GM18867 (cell line): ENCODE data around the gene SAMD14.
A peak's percentile ranks its signal among the peaks of the same experiment; 100 is the strongest.

Source experiments
- ATAC-seq: cut with Tn5 transposase; IDR thresholded peaks from one replicate; pipeline ENCODE4 v1.9.1; 2021; ENCODE audit warnings: mild to moderate bottlenecking, moderate library complexity; ENCODE audit not compliant: unreplicated experiment

Gene SAMD14

DNA sequence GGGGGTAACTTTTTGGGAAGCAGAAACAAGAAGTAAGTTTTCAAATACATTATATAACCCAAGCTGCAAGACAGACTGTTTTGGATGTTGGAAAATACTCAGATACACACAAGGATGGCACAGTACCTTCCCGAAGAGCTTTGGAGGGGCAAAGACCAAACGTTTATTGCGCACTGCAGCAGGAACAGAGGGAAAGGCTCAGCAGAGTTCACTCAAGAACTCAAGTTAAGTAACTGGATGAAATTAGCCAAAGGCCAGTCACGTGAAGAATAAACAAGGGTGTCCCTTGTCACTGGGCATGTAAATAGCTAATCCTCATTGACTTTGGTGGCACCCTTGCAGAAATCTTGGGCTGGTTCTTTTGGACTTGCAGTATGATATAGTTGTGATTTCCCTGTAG lies 32.0 kb downstream of the SAMD14 start:
- no peak for ATAC-seq

DNA sequence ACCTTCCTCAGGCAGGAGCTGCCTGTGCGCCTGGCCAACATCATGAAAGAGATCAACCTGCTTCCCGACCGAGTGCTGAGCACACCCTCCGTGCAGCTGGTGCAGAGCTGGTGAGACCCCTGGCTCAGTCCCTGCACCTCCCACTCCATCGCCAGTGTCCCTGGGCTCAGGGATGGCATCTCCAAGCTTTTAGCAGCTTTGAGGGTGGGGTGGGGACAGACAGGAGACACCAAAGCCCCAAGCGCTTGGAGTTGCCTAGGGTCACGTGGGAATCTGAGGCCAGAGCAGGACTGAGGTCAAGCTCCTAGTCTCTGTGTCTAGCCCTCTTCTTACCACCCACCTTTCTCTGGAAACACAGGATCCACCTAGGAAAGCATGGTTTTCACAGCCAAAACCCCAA lies 32.5 kb downstream of the SAMD14 start:
- no peak for ATAC-seq

GRCh38 chr17:50096758-50097157 lies 33.2 kb downstream of the SAMD14 start:
- ATAC-seq, result no peak

GRCh38 chr17:50096092-50096491 lies 33.9 kb downstream of the SAMD14 start:
- ATAC-seq, result no peak

- ATAC-seq, result no peak
Observed at GRCh38 chr17:50095626-50096037, 34.3 kb downstream of the SAMD14 start.

GRCh38 chr17:50094753-50095619 lies 35.0 kb downstream of the SAMD14 start, which contains the start of gene PDK2:
PDK2 (plus strand) TSS chr17:50095351; CDS start chr17:50095436, 85 bp downstream.
- peak; percentile 87 for ATAC-seq

DNA sequence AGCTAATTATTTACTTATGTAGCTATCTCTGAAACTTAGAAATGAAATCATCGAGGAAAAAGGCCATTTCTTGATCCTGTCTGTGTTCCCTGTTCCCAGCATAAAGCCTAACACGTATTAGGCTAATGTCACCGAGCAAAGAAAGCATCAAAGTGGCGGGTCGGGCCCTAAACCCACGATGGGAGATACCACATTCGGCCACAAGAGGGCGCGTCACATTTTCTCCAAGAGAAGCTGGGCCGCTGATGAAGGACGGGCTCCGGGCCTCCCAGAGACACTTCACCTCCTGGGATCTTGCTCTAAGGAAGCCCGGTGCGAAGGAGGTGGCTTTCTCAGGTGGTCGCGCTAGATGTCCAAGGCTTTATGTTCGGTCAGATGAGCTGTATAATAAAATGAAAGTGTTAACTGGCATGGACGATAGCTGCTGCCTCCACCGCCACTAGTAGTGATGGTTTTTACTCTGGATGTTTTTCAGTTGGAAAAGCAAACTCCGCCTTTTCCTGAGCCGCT lies 35.7 kb downstream of the SAMD14 start:
- ATAC-seq, result peak; percentile 34

GRCh38 chr17:50093807-50094206 lies 36.2 kb downstream of the SAMD14 start:
- no peak for ATAC-seq

GRCh38 chr17:50093246-50093645 lies 36.7 kb downstream of the SAMD14 start:
- ATAC-seq, result no peak

GRCh38 chr17:50091918-50092285 lies 38.1 kb downstream of the SAMD14 start:
- ATAC-seq, result no peak

DNA sequence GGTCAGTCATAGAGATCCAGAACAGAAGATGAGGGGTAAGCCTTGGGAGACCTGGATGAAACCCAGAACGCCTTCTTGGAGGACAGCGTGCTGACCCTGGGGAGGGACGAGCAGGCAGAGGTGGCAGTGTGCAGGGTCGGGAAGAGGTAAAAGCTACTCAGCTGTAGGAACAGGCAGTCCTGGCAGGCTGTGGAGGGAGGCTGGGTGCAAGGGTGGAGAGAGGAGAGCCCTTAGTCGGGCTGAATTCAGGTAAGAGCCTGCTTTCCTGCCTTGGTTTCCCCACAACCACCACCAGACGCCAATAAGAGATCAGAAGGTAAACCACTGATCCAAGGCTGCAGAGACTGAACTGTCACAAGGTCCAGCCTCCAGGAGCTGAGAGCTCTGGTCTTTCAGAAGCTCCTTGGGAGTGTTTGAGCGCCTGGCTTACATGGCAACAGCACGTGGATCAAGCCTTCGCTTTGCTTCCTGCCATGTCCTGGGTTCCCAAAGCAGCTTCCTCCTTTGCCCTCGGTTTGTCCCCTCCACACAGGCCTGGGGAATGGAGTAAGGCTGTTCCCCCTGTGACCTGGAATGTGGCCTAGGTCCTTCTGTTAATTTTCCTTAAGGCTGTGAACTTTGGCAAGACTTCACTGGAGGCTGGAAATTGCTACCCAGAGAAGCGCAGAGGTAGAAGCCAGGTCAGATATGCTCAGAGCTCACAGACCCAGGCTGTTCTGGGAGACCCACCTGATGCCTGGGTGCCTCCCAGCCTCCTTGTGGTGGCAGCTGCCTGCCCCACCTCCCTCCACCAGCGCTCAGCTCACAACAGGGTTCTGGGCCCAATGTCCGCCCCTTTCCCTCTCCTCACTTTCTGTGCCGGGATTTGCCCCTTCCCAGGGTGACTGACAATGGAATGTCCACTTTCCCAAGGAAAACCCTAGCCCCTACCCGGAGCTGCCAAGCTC lies 38.7 kb downstream of the SAMD14 start:
- no peak for ATAC-seq

GRCh38 chr17:50090071-50090470 lies 39.9 kb downstream of the SAMD14 start:
- ATAC-seq, result no peak

DNA sequence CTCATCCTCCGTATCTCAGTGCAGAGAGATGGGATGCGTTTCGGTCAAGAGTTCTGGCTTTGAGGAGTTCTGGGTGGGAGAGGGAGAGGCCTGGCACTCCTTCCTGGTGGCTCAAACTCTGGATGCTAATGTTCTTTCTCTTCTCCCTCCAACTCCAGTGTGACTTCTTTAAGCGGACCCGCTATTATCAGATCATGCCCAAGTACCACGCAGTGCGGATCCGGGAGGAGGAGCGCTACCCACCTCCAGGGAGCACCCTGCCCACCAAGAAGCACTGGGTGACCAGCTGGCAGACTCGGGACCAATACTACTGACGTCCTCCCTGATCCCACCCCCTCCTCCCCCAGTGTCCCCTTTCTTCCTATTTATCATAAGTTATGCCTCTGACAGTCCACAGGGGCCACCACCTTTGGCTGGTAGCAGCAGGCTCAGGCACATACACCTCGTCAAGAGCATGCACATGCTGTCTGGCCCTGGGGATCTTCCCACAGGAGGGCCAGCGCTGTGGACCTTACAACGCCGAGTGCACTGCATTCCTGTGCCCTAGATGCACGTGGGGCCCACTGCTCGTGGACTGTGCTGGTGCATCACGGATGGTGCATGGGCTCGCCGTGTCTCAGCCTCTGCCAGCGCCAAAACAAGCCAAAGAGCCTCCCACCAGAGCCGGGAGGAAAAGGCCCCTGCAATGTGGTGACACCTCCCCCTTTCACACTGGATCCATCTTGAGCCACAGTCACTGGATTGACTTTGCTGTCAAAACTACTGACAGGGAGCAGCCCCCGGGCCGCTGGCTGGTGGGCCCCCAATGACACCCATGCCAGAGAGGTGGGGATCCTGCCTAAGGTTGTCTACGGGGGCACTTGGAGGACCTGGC lies 40.8 kb downstream of the SAMD14 start:
- ATAC-seq, result no peak

DNA sequence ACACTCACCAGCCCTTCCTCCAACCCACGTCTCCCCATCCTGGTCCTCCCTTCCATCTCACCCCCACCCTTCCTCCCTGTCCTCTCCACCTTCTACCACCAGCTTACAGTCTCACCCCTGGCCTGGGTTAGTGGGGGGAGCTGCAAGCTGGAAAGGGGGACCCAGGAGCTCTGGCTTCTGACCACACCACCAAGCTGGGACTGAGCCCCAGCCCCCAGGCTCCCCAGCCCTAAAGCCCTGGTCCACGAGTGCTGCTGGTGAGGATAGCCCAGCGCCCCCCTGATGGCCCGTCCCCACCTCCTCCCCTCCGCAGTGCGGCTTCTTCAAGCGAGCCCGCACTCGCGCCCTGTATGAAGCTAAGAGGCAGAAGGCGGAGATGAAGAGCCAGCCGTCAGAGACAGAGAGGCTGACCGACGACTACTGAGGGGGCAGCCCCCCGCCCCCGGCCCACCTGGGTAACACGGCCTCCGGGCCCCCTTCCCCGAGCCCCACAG lies 42.0 kb downstream of the SAMD14 start:
- ATAC-seq, result no peak

- ATAC-seq, result peak; percentile 65
Observed at GRCh38 chr17:50087246-50087911, 42.6 kb downstream of the SAMD14 start.

GRCh38 chr17:50081757-50082156 lies 48.2 kb downstream of the SAMD14 start:
- ATAC-seq, result no peak

- peak; percentile 64 for ATAC-seq
Observed at GRCh38 chr17:50080827-50081226, 49.1 kb downstream of the SAMD14 start.

DNA sequence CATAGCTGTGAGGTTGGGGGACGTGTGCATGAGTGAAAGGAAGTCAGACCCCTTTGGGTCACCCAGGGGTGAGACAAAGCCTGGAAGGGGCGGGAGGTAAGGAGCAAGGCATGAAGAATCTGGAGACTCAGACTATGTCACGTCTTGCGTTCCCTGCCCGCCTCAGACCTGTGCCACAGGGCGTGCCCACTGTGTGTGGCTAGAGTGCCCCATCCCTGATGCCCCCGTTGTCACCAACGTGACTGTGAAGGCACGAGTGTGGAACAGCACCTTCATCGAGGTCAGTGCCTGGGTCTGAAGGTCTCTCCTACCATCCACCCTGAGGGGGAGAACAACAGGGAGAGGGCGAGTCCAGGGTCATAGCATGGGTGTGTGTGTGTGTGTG lies 49.9 kb downstream of the SAMD14 start:
- ATAC-seq, result no peak

- peak; percentile 52 for ATAC-seq
Observed at GRCh38 chr17:50079334-50080095, 50.4 kb downstream of the SAMD14 start.
